Measurements from ENCODE around the gene CNEP1R1. TPM values are rescaled to one million over a fixed set of nuclear protein-coding genes. Genes with fewer than 3 reads are reported as not detected.

CNEP1R1 gene
- total and polyA plus RNA-seq, 2 donors (not counting 1 experiment from before 2014, with no cell fraction given) = 18.6 to 32.9 TPM

GRCh38 chr16:50036426-50036825 lies 11.4 kb downstream of the CNEP1R1 start:
- TF ChIP-seq CTCF (IDR thresholded peaks at IDR 0.05) (no peak), EZH2 (IDR thresholded peaks at IDR 0.05; ENCODE audit: borderline replicate concordance, insufficient read depth, low read depth, low read length, poor library complexity, severe bottlenecking) (no peak)
- Mint-ChIP-seq H3K27me3 (no peaks in the 10 kb centered on the region), H3K27ac (no peak overlapping the region), H3K9me3 (ENCODE audit: insufficient read depth) (no peaks in the 10 kb centered on the region), H3K4me1 (peaks cover 14% of the 10 kb centered on the region), H3K4me3 (no peak overlapping the region)
- DNase-seq (no peak), ATAC-seq (ENCODE audit: low read depth) (no peak)
- peaks cover 5 to 15% of the 10 kb centered on the region in 2 donors for H3K4me1 ChIP-seq (ENCODE audit: control insufficient read depth in 2 of 2, insufficient read depth in 2 of 2, low read length in 2 of 2)
- H4K20me1 ChIP-seq (ENCODE audit: control insufficient read depth, insufficient read depth, low read length, poor library complexity, severe bottlenecking) = no peaks in the 10 kb centered on the region
- no peaks in the 10 kb centered on the region for H3K9me3 ChIP-seq (ENCODE audit: control extremely low read depth in 1 of 3, control insufficient read depth in 2 of 3, insufficient read depth in 1 of 3, low read length in 2 of 3)
- ChIA-PET POLR2A (no interaction called here), CTCF (interaction anchor here (1.8 kb wide), 1 partner anchor 11 kb away, joined by 8 read pairs; the partner anchor contains the start of gene CNEP1R1)
- intact Hi-C loops (cut with micrococcal nuclease) = no loop called here
- H3K79me2 ChIP-seq (ENCODE audit: control insufficient read depth, insufficient read depth, low read length) = no peaks in the 10 kb centered on the region
- WGBS (ENCODE audit: insufficient coverage) = no CpG with 5 or more reads among the region's 3 CpGs
- H3K27me3 ChIP-seq (replicated peaks in 1 of 4; ENCODE audit: control extremely low read depth in 1 of 4, control insufficient read depth in 3 of 4, insufficient read depth in 4 of 4, low read length in 3 of 4) = no peaks in the 10 kb centered on the region
- H3K36me3 ChIP-seq (replicated peaks in 1 of 2; ENCODE audit: control extremely low read depth in 1 of 2, control insufficient read depth in 1 of 2, extremely low read depth in 1 of 2, insufficient read depth in 2 of 2, low read length in 1 of 2) = peaks cover 15 to 36% of the 10 kb centered on the region in 2 experiments
- no peak overlapping the region for H3K4me3 ChIP-seq (ENCODE audit: control extremely low read depth in 1 of 5, extremely low read depth in 1 of 5, insufficient read depth in 1 of 5, low read depth in 2 of 5, low read length in 4 of 5)
- no peak overlapping the region for H3K9ac ChIP-seq (ENCODE audit: low read length)
- no peak overlapping the region for H3K4me2 ChIP-seq (replicated peaks; ENCODE audit: low read depth, low read length, poor library complexity, severe bottlenecking)
- no peak overlapping the region for H2AFZ ChIP-seq (ENCODE audit: insufficient read depth, low read depth, low read length, poor library complexity, severe bottlenecking)
- no peak overlapping the region for H3K27ac ChIP-seq (ENCODE audit: low read length in 2 of 2)

GRCh38 chr16:50037662-50038220 lies 12.7 kb downstream of the CNEP1R1 start:
- H3K4me3 ChIP-seq (ENCODE audit: control extremely low read depth in 1 of 5, extremely low read depth in 1 of 5, insufficient read depth in 1 of 5, low read depth in 2 of 5, low read length in 4 of 5) = no peak overlapping the region
- H3K36me3 ChIP-seq (replicated peaks in 1 of 2; ENCODE audit: control extremely low read depth in 1 of 2, control insufficient read depth in 1 of 2, extremely low read depth in 1 of 2, insufficient read depth in 2 of 2, low read length in 1 of 2) = peaks cover 8 to 26% of the 10 kb centered on the region in 2 experiments
- peaks cover 5 to 15% of the 10 kb centered on the region in 2 donors for H3K4me1 ChIP-seq (ENCODE audit: control insufficient read depth in 2 of 2, insufficient read depth in 2 of 2, low read length in 2 of 2)
- H3K27me3 Mint-ChIP-seq = peaks cover under 1% of the 10 kb centered on the region
- H3K79me2 ChIP-seq (ENCODE audit: control insufficient read depth, insufficient read depth, low read length) = no peaks in the 10 kb centered on the region
- no peak overlapping the region for H3K9ac ChIP-seq (ENCODE audit: low read length)
- H2AFZ ChIP-seq (ENCODE audit: insufficient read depth, low read depth, low read length, poor library complexity, severe bottlenecking) = no peak overlapping the region
- ChIA-PET CTCF (interaction anchor here (1.8 kb wide), 1 partner anchor 12 kb away, joined by 8 read pairs; the partner anchor contains the start of gene CNEP1R1), POLR2A (no interaction called here)
- no peaks in the 10 kb centered on the region for H3K9me3 ChIP-seq (ENCODE audit: control extremely low read depth in 1 of 3, control insufficient read depth in 2 of 3, insufficient read depth in 1 of 3, low read length in 2 of 3)
- TF ChIP-seq CTCF (IDR thresholded peaks at IDR 0.05) = no peak
- TF ChIP-seq EZH2 (IDR thresholded peaks at IDR 0.05; ENCODE audit: borderline replicate concordance, insufficient read depth, low read depth, low read length, poor library complexity, severe bottlenecking) = no peak
- H3K27ac ChIP-seq (ENCODE audit: low read length in 2 of 2) = peak overlapping the region in 1 of 2 donors; percentile 60
- no peaks in the 10 kb centered on the region for H3K9me3 Mint-ChIP-seq (ENCODE audit: insufficient read depth)
- no peak overlapping the region for H3K4me2 ChIP-seq (replicated peaks; ENCODE audit: low read depth, low read length, poor library complexity, severe bottlenecking)
- no peak for DNase-seq
- H3K4me3 Mint-ChIP-seq = no peak overlapping the region
- intact Hi-C loops (cut with micrococcal nuclease) = no loop called here
- WGBS (ENCODE audit: insufficient coverage) = no CpG with 5 or more reads among the region's 2 CpGs
- H3K27me3 ChIP-seq (replicated peaks in 1 of 4; ENCODE audit: control extremely low read depth in 1 of 4, control insufficient read depth in 3 of 4, insufficient read depth in 4 of 4, low read length in 3 of 4) = no peaks in the 10 kb centered on the region
- no peak for ATAC-seq (ENCODE audit: low read depth)
- peaks cover 14% of the 10 kb centered on the region for H3K4me1 Mint-ChIP-seq
- H4K20me1 ChIP-seq (ENCODE audit: control insufficient read depth, insufficient read depth, low read length, poor library complexity, severe bottlenecking) = no peaks in the 10 kb centered on the region
- peak overlapping the region; percentile 12 for H3K27ac Mint-ChIP-seq
